Neural cell (in vitro differentiated cells): ENCODE measurements around the gene NLRP7.

Experiments used
- CTCF ChIP-seq: fragments of 450-650 bp; IDR thresholded peaks from 2 replicates; pipeline ENCODE4 v1.5.1; 2014; ENCODE audit warnings: antibody characterized with exemption, mild to moderate bottlenecking, moderate library complexity; ENCODE audit not compliant: poor library complexity, severe bottlenecking
- EP300 ChIP-seq: fragments of 450-650 bp; conservative IDR thresholded peaks from 2 replicates; pipeline ENCODE4 v1.6.1; 2014; ENCODE audit warnings: antibody characterized with exemption, mild to moderate bottlenecking, moderate library complexity; ENCODE audit not compliant: poor library complexity, severe bottlenecking
- EZH2 ChIP-seq: fragments of 200-600, 300-800 bp; shearing (Covaris generic), sonication (generic); IDR thresholded peaks from 2 replicates; pipeline ENCODE4 v1.6.1; 2014; ENCODE audit warnings: antibody characterized with exemption, low read length, borderline replicate concordance, mild to moderate bottlenecking; ENCODE audit not compliant: insufficient read depth, poor library complexity, severe bottlenecking

GRCh38 chr19:54905803-54906511, 41.4 kb downstream of the NLRP7 start, which contains the start of gene NCR1:
- TF ChIP-seq EZH2 (no peak), CTCF (no peak), EP300 (no peak)
